GM23248 (cell line): ENCODE data around the gene IGFBP3.

ENCODE experiments used
- EZH2 ChIP-seq: fragments of 200-600 bp; sonication (generic); IDR thresholded peaks from 2 replicates; pipeline ENCODE4 v1.6.1; 2018; ENCODE audit warnings: antibody characterized with exemption, mild to moderate bottlenecking; ENCODE audit not compliant: insufficient read depth, poor library complexity, severe bottlenecking
- EZH2phosphoT487 ChIP-seq: fragments of 200-600 bp; sonication (generic); IDR thresholded peaks from 2 replicates; pipeline ENCODE4 v1.6.1; 2018; ENCODE audit warnings: antibody characterized with exemption, moderate library complexity, mild to moderate bottlenecking, low read depth; ENCODE audit not compliant: insufficient read depth

- TF ChIP-seq EZH2phosphoT487 (no peak), EZH2 (no peak)
These were observed 4.0 kb downstream of the IGFBP3 start for GRCh38 chr7:45917064-45917463.
